ENCODE data around the gene ATF4. TPM values are rescaled to one million over a fixed set of nuclear protein-coding genes. Genes with fewer than 3 reads are reported as not detected.

The ATF4 gene
- total and polyA plus RNA-seq, 2 of the 13 experiments (the other 11 are each of a cell fraction or from before 2014, with no cell fraction given): 486 to 1,297 TPM

DNA sequence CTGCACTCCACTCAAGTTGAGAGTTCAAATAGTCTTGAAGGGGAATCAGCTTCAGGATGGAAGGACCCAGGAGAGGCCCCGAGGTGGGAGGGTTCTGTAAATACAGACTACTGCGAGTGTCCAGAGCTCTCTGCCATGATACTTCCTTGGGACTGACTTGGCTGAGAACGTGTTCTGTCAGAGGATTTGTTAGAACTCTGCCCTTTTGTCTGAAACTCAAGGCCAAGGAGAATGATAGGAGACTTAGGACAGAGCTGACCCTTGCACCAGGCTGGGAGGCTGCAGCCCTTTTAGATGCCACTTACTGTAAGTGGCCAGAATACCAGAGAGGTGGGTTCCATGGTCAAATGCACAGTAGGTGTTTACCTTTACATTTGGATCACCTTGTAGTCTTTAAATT lies 2.9 kb upstream of the ATF4 start (continued):
- TF ChIP-seq PAXIP1 (CRISPR knock-in tag; conservative IDR thresholded peaks at IDR 0.05): no peak
- TF ChIP-seq, protein P1, sequence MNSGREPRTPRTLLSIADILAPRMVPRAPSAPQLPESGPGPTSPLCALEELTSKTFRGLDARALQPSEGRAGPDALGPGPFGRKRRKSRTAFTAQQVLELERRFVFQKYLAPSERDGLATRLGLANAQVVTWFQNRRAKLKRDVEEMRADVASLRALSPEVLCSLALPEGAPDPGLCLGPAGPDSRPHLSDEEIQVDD (CRISPR knock-in tag; IDR thresholded peaks at IDR 0.05; ENCODE audit: borderline replicate concordance): no peak
- no peak for TF ChIP-seq CEBPG (CRISPR knock-in tag; IDR thresholded peaks at IDR 0.05)
- TF ChIP-seq ZFP36L1 (CRISPR knock-in tag; IDR thresholded peaks at IDR 0.05): no peak
- TF ChIP-seq HNF1A (IDR thresholded peaks at IDR 0.05; ENCODE audit: low read depth): no peak
- TF ChIP-seq HNF1A (CRISPR knock-in tag; IDR thresholded peaks at IDR 0.05; ENCODE audit: borderline replicate concordance): no peak
- TF ChIP-seq ZFP36 (IDR thresholded peaks at IDR 0.05; ENCODE audit: borderline replicate concordance, low read depth, low read length, partially characterized antibody): no peak
- TF ChIP-seq SP1 (IDR thresholded peaks at IDR 0.05): no peak
- TF ChIP-seq SP1 (CRISPR knock-in tag; IDR thresholded peaks at IDR 0.05): no peak

All from HepG2 (cell line).